HEK293 (cell line): Measurements from ENCODE around the gene CACNA2D4.
A peak's percentile ranks its signal among the peaks of the same experiment; 100 is the strongest.

Source experiments
- CTCF ChIA-PET: fragments of 350-600 bp; formaldehyde crosslinking; extraction: SDS; loops from one replicate; lab custom pipeline; 2021; ENCODE audit warnings: antibody characterized with exemption; lab: Yijun Ruan, JAX
- POLR2A ChIA-PET: fragments of 300-600 bp; formaldehyde crosslinking; extraction: SDS; loops from one replicate; lab custom pipeline; 2020; ENCODE audit warnings: antibody characterized with exemption, inconsistent platforms; lab: Yijun Ruan, JAX
- H3K27ac ChIP-seq: fragments of 200-500 bp; sonication (Bioruptor generic); 2 replicates; pipeline ENCODE4 v1.5.1; 2014; ENCODE audit warnings: low read depth, low read length, control low read depth, inconsistent platforms; ENCODE audit errors: extremely low read depth
- H3K36me3 ChIP-seq, 2 experiments: fragments of 200-500 bp in 1 of 2; sonication (Bioruptor generic) in 1 of 2; 1 replicate in 1 of 2; 2 replicates in 1 of 2; pipeline ENCODE4 v1.5.1; 2014 to 2017; ENCODE audit warnings: inconsistent platforms in 2 of 2, low read length in 2 of 2; ENCODE audit not compliant: control insufficient read depth in 2 of 2, insufficient read depth in 1 of 2
- H3K4me1 ChIP-seq: fragments of 200-500 bp; sonication (Bioruptor generic); 2 replicates; pipeline ENCODE4 v1.5.1; 2014; ENCODE audit warnings: mild to moderate bottlenecking, low read length, inconsistent platforms; ENCODE audit not compliant: control insufficient read depth, insufficient read depth
- H3K4me3 ChIP-seq: 2 replicates; pipeline ENCODE4 v1.5.1; 2011; ENCODE audit warnings: low read depth, mild to moderate bottlenecking, control low read depth, low read length, moderate library complexity
- H3K9me3 ChIP-seq: fragments of 200-500 bp; sonication (Bioruptor generic); 2 replicates; pipeline ENCODE4 v1.5.1; 2014; ENCODE audit warnings: low read depth, low read length, inconsistent platforms; ENCODE audit not compliant: control insufficient read depth, insufficient read depth
- AEBP2 ChIP-seq: fragments of 450-650 bp; formaldehyde crosslinking; IDR thresholded peaks from 2 replicates; pipeline ENCODE4 v1.5.1; 2016; ENCODE audit warnings: missing biosample characterization, missing genetic modification characterization, borderline replicate concordance
- BCL11A ChIP-seq: fragments of 450-650 bp; formaldehyde crosslinking; IDR thresholded peaks from 2 replicates; pipeline ENCODE4 v1.5.1; 2016; ENCODE audit warnings: low read depth, missing biosample characterization, missing genetic modification characterization
- KLF17 ChIP-seq: fragments of 450-650 bp; formaldehyde crosslinking; IDR thresholded peaks from 2 replicates; pipeline ENCODE4 v1.5.1; 2016; ENCODE audit warnings: missing biosample characterization, missing genetic modification characterization
- OVOL3 ChIP-seq: fragments of 450-650 bp; formaldehyde crosslinking; IDR thresholded peaks from 2 replicates; pipeline ENCODE4 v1.5.1; 2016; ENCODE audit warnings: missing biosample characterization, missing genetic modification characterization
- REPIN1 ChIP-seq: fragments of 450-650 bp; formaldehyde crosslinking; IDR thresholded peaks from 2 replicates; pipeline ENCODE4 v1.5.1; 2017; ENCODE audit warnings: missing biosample characterization, missing genetic modification characterization, low read depth
- SCRT1 ChIP-seq: fragments of 450-650 bp; formaldehyde crosslinking; IDR thresholded peaks from 2 replicates; pipeline ENCODE4 v1.5.1; 2016; ENCODE audit warnings: missing biosample characterization, missing genetic modification characterization, borderline replicate concordance
- SCRT2 ChIP-seq: fragments of 450-650 bp; formaldehyde crosslinking; IDR thresholded peaks from 2 replicates; pipeline ENCODE4 v1.5.1; 2016; ENCODE audit warnings: missing biosample characterization, missing genetic modification characterization
- SP7 ChIP-seq: fragments of 450-650 bp; formaldehyde crosslinking; IDR thresholded peaks from 2 replicates; pipeline ENCODE4 v1.5.1; 2016; ENCODE audit warnings: missing biosample characterization, missing genetic modification characterization
- ZEB2 ChIP-seq: fragments of 450-650 bp; formaldehyde crosslinking; IDR thresholded peaks from 2 replicates; pipeline ENCODE4 v1.5.1; 2016; ENCODE audit warnings: missing biosample characterization, missing genetic modification characterization
- ZFP37 ChIP-seq: fragments of 450-650 bp; formaldehyde crosslinking; IDR thresholded peaks from 2 replicates; pipeline ENCODE4 v1.5.1; 2016; ENCODE audit warnings: missing biosample characterization, missing genetic modification characterization
- ZIC2 ChIP-seq: fragments of 450-650 bp; formaldehyde crosslinking; IDR thresholded peaks from 2 replicates; pipeline ENCODE4 v1.5.1; 2016; ENCODE audit warnings: missing biosample characterization, missing genetic modification characterization
- ZNF138 ChIP-seq: fragments of 450-650 bp; formaldehyde crosslinking; IDR thresholded peaks from 2 replicates; pipeline ENCODE4 v1.5.1; 2016; ENCODE audit warnings: missing biosample characterization, missing genetic modification characterization, borderline replicate concordance
- ZNF169 ChIP-seq: fragments of 450-650 bp; formaldehyde crosslinking; IDR thresholded peaks from 2 replicates; pipeline ENCODE4 v1.5.1; 2016; ENCODE audit warnings: missing biosample characterization, missing genetic modification characterization
- ZNF266 ChIP-seq: fragments of 450-650 bp; formaldehyde crosslinking; IDR thresholded peaks from 2 replicates; pipeline ENCODE4 v1.5.1; 2016; ENCODE audit warnings: missing biosample characterization, missing genetic modification characterization, low read depth
- ZNF335 ChIP-seq: fragments of 450-650 bp; formaldehyde crosslinking; conservative IDR thresholded peaks from 2 replicates; pipeline ENCODE4 v1.5.1; 2016; ENCODE audit warnings: missing biosample characterization, missing genetic modification characterization
- ZNF37A ChIP-seq: fragments of 450-650 bp; IDR thresholded peaks from 2 replicates; pipeline ENCODE4 v1.5.1; 2018; ENCODE audit warnings: missing biosample characterization, missing genetic modification characterization
- ZNF404 ChIP-seq: fragments of 450-650 bp; formaldehyde crosslinking; IDR thresholded peaks from 2 replicates; pipeline ENCODE4 v1.5.1; 2017; ENCODE audit warnings: missing biosample characterization, missing genetic modification characterization
- ZNF530 ChIP-seq: fragments of 450-650 bp; formaldehyde crosslinking; IDR thresholded peaks from 2 replicates; pipeline ENCODE4 v1.5.1; 2016; ENCODE audit warnings: low read depth, missing biosample characterization, missing genetic modification characterization
- ZNF585B ChIP-seq: fragments of 450-650 bp; formaldehyde crosslinking; IDR thresholded peaks from 2 replicates; pipeline ENCODE4 v1.5.1; 2016; ENCODE audit warnings: missing biosample characterization, missing genetic modification characterization
- ZNF677 ChIP-seq: fragments of 450-650 bp; IDR thresholded peaks from 2 replicates; pipeline ENCODE4 v1.5.0; 2018; ENCODE audit warnings: missing biosample characterization, mild to moderate bottlenecking, missing genetic modification characterization, moderate library complexity
- ZNF701 ChIP-seq: fragments of 450-650 bp; formaldehyde crosslinking; IDR thresholded peaks from 2 replicates; pipeline ENCODE4 v1.5.1; 2016; ENCODE audit warnings: missing biosample characterization, missing genetic modification characterization
- ZNF837 ChIP-seq: fragments of 450-650 bp; formaldehyde crosslinking; IDR thresholded peaks from 2 replicates; pipeline ENCODE4 v1.5.1; 2016; ENCODE audit warnings: missing biosample characterization, missing genetic modification characterization
- ZSCAN23 ChIP-seq: fragments of 450-650 bp; formaldehyde crosslinking; IDR thresholded peaks from 2 replicates; pipeline ENCODE4 v1.5.1; 2016; ENCODE audit warnings: missing biosample characterization, missing genetic modification characterization
- ZSCAN30 ChIP-seq: fragments of 450-650 bp; IDR thresholded peaks from 2 replicates; pipeline ENCODE4 v1.5.1; 2018; ENCODE audit warnings: missing biosample characterization, mild to moderate bottlenecking, missing genetic modification characterization, moderate library complexity
- ZXDB ChIP-seq: fragments of 450-650 bp; formaldehyde crosslinking; IDR thresholded peaks from 2 replicates; pipeline ENCODE4 v1.5.1; 2016; ENCODE audit warnings: missing biosample characterization, missing genetic modification characterization
- TF ChIP-seq, protein P1 (sequence below): fragments of 450-650 bp; formaldehyde crosslinking; IDR thresholded peaks from 2 replicates; pipeline ENCODE4 v1.5.1; 2016; ENCODE audit warnings: missing biosample characterization, missing genetic modification characterization
- TF ChIP-seq, protein P2 (sequence below): fragments of 450-650 bp; formaldehyde crosslinking; IDR thresholded peaks from 2 replicates; pipeline ENCODE4 v1.5.1; 2016; ENCODE audit warnings: missing biosample characterization, missing genetic modification characterization

Gene CACNA2D4

GRCh38 chr12:1768615-1769014 is 149.8 kb downstream of the CACNA2D4 start:
- TF ChIP-seq ZNF335 (tag by site-specific recombination) (no peak), AEBP2 (tag by site-specific recombination) (no peak), ZNF37A (tag by site-specific recombination) (no peak), KLF17 (no peak), OVOL3 (tag by site-specific recombination) (no peak), BCL11A (tag by site-specific recombination) (no peak), ZNF701 (tag by site-specific recombination) (no peak), ZNF138 (tag by site-specific recombination) (no peak), ZNF677 (no peak), ZNF266 (no peak)
- TF ChIP-seq, protein P1, sequence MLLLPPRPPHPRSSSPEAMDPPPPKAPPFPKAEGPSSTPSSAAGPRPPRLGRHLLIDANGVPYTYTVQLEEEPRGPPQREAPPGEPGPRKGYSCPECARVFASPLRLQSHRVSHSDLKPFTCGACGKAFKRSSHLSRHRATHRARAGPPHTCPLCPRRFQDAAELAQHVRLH (tag by site-specific recombination) = no peak
- TF ChIP-seq, all 188 proteins: peak for 0
- H3K36me3 ChIP-seq = peaks cover 0 to 4% of the 10 kb centered on the region in 2 experiments; a peak in 2 of 3 replicates
- ChIA-PET POLR2A (no interaction called here), CTCF (interaction anchor here (0.7 kb wide), 2 partner anchors 82 to 116 kb away, joined by 3 read pairs; no protein-coding TSS in a partner anchor)
- H3K4me1 ChIP-seq = peaks cover 7% of the 10 kb centered on the region
- no peak overlapping the region for H3K4me3 ChIP-seq
- H3K9me3 ChIP-seq = no peaks in the 10 kb centered on the region
- H3K27ac ChIP-seq = no peak overlapping the region

GRCh38 chr12:1767407-1768090 is 150.9 kb downstream of the CACNA2D4 start:
- no peaks in the 10 kb centered on the region for H3K9me3 ChIP-seq
- no peaks in the 10 kb centered on the region; a peak in 1 of 3 replicates for H3K36me3 ChIP-seq
- TF ChIP-seq SP7 (tag by site-specific recombination) (no peak), REPIN1 (tag by site-specific recombination) (no peak), ZNF169 (tag by site-specific recombination) (no peak), ZIC2 (tag by site-specific recombination) (no peak), SCRT1 (tag by site-specific recombination) (peak; percentile 40; the same call in 1 of the 2 replicates), ZNF530 (tag by site-specific recombination) (no peak), SCRT2 (tag by site-specific recombination) (peak; percentile 91), ZFP37 (no peak)
- H3K27ac ChIP-seq = no peak overlapping the region
- POLR2A ChIA-PET = no interaction called here
- CTCF ChIA-PET = interaction anchor here (0.6 to 4.1 kb wide), 3 partner anchors 23 to 173 kb away, joined by 3 to 18 read pairs (median 5); no protein-coding TSS in a partner anchor
- no peak overlapping the region for H3K4me3 ChIP-seq
- H3K4me1 ChIP-seq = peaks cover 7% of the 10 kb centered on the region

DNA sequence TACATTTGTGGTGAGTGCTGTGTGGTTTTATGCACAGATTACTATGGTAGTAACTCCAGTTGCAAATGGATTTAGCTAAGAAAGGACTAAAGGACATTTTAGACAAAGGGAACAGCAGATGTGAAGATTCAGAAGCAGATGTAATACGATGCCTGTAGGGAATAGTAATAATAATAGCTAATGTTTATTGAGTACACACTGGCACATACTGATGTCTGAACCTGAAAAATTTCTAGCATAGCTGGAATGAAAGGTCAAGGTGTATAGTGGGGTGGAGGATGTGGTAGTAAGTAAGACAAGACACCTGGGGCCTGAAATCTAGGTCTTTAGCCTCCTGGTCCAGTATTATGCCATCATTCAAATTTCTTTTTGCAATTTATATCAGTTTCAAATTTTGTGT is 152.3 kb downstream of the CACNA2D4 start:
- Histone ChIP-seq H3K4me3 (no peak overlapping the region), H3K4me1 (peaks cover 9% of the 10 kb centered on the region), H3K9me3 (no peaks in the 10 kb centered on the region), H3K27ac (no peak overlapping the region), H3K36me3 (no peaks in the 10 kb centered on the region; a peak in 1 of 3 replicates)
- CTCF ChIA-PET = interaction anchor here (0.6 to 4.1 kb wide), 4 partner anchors 24 to 174 kb away, joined by 3 to 18 read pairs (median 4); no protein-coding TSS in a partner anchor
- POLR2A ChIA-PET = interaction anchor here (1.2 kb wide), 1 partner anchor 75 kb away, joined by 3 read pairs; no protein-coding TSS in a partner anchor
- TF ChIP-seq ZEB2 (tag by site-specific recombination) (no peak), ZNF404 (tag by site-specific recombination) (no peak), SCRT2 (tag by site-specific recombination) (no peak), ZSCAN30 (tag by site-specific recombination) (no peak), ZXDB (no peak), ZSCAN23 (no peak), ZNF585B (tag by site-specific recombination) (no peak), ZNF837 (tag by site-specific recombination) (no peak)
- TF ChIP-seq, protein P2, sequence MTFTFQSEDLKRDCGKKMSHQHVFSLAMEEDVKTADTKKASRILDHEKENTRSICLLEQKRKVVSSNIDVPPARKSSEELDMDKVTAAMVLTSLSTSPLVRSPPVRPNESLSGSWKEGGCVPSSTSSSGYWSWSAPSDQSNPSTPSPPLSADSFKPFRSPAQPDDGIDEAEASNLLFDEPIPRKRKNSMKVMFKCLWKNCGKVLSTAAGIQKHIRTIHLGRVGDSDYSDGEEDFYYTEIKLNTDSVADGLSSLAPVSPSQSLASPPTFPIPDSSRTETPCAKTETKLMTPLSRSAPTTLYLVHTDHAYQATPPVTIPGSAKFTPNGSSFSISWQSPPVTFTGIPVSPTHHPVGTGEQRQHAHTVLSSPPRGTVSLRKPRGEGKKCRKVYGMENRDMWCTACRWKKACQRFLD (tag by site-specific recombination) = no peak
